Thyroid gland (tissue), 4 donors: ENCODE results near the gene SCMH1. TPM values are rescaled to one million over a fixed set of nuclear protein-coding genes. Genes with fewer than 3 reads are reported as not detected.

Experiments
- DNase-seq, 2 donors: peaks; one replicate each; pipeline ENCODE4 v3.0.0-alpha.2; 2019
- H3K27ac ChIP-seq, 3 donors: fragments of 200-600 bp; sonication (generic); 1 replicate in 2 of 3; 2 replicates in 1 of 3; pipeline ENCODE4 v1.5.1; 2016 to 2019; ENCODE audit warnings: mild to moderate bottlenecking in 1 of 3, moderate library complexity in 1 of 3
- H3K27me3 ChIP-seq: fragments of 200-600 bp; sonication (generic); one replicate; pipeline ENCODE4 v1.5.1; 2019
- H3K36me3 ChIP-seq, 2 donors: fragments of 200-600 bp; sonication (generic); one replicate each; pipeline ENCODE4 v1.5.1; 2016 to 2019
- H3K4me1 ChIP-seq, 2 donors: fragments of 200-600 bp; sonication (generic); one replicate each; pipeline ENCODE4 v1.5.1; 2017 to 2019
- H3K4me3 ChIP-seq, 3 donors: fragments of 200-600 bp; sonication (generic); replicated peaks in 1 of 3; 1 replicate in 2 of 3; 2 replicates in 1 of 3; pipeline ENCODE4 v1.5.1; 2016; ENCODE audit warnings: mild to moderate bottlenecking in 1 of 3
- H3K9me3 ChIP-seq: fragments of 200-600 bp; sonication (generic); one replicate; pipeline ENCODE4 v1.5.1; 2017
- POLR2A ChIP-seq, 2 donors: fragments of 450-650 bp; IDR thresholded peaks; one replicate each; pipeline ENCODE4 v1.6.1; 2017; ENCODE audit warnings: antibody characterized with exemption in 2 of 2, mild to moderate bottlenecking in 2 of 2, moderate library complexity in 1 of 2
- WGBS, 2 donors: methylation state at CpG; one replicate each; pipeline ENCODE4 v1.1.5; 2017; 5-methylcytosine and 5-hydroxymethylcytosine counted together
- intact Hi-C: fragments of 100-400 bp; cut with DNase I; formaldehyde crosslinking; loops from one replicate; pipeline ENCODE4 v1.15.1; 2023
- total RNA-seq, 4 donors: library from RNA; depleted of rRNA; stranded (reverse); fragments of >200 nt; gene quantifications; one replicate each; pipeline ENCODE4 v1.2.3, GENCODE V29; 2016
- TF ChIP-seq, protein P1 (sequence below), 6 experiments: fragments of 200-600 bp in 3 of 6; fragments of 450-650 bp in 3 of 6; sonication (generic) in 3 of 6; IDR thresholded peaks; one replicate each; pipeline ENCODE4 v1.5.1; 2016 to 2019; ENCODE audit warnings: antibody characterized with exemption in 6 of 6, mild to moderate bottlenecking in 2 of 6, inconsistent platforms in 1 of 6, moderate library complexity in 1 of 6

The SCMH1 gene
- total RNA-seq, 4 donors from 2014 or later, result 30.6 to 93.0 (median 47.5) TPM

DNA sequence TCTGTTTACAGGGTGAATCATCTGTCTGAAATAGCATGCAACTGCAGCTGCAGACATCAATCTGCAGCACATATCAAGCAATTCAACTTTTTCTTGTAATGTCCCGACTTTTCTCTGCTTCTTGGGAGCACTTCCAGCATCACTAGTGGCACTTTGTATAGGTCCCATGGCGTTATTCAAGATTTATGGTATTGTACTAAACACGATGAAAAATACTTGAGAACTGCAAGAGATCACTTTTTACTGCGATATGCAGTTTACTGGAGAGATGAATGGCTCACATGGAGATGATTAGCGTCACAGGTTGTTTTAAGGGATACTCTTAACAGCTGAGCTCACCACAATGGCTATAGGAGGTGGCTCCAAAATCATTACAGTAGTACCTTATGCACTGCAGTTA, 7.2 kb upstream of the SCMH1 start:
- no peak overlapping the region for H3K4me3 ChIP-seq
- intact Hi-C loops, result no loop called here
- no peaks in the 10 kb centered on the region for H3K36me3 ChIP-seq
- H3K4me1 ChIP-seq, result peaks cover 0 to 4% of the 10 kb centered on the region in 2 donors
- no peaks in the 10 kb centered on the region for H3K9me3 ChIP-seq
- no peaks in the 10 kb centered on the region for H3K27me3 ChIP-seq
- TF ChIP-seq, protein P1, sequence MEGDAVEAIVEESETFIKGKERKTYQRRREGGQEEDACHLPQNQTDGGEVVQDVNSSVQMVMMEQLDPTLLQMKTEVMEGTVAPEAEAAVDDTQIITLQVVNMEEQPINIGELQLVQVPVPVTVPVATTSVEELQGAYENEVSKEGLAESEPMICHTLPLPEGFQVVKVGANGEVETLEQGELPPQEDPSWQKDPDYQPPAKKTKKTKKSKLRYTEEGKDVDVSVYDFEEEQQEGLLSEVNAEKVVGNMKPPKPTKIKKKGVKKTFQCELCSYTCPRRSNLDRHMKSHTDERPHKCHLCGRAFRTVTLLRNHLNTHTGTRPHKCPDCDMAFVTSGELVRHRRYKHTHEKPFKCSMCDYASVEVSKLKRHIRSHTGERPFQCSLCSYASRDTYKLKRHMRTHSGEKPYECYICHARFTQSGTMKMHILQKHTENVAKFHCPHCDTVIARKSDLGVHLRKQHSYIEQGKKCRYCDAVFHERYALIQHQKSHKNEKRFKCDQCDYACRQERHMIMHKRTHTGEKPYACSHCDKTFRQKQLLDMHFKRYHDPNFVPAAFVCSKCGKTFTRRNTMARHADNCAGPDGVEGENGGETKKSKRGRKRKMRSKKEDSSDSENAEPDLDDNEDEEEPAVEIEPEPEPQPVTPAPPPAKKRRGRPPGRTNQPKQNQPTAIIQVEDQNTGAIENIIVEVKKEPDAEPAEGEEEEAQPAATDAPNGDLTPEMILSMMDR (IDR thresholded peaks at IDR 0.05), result no peak
- no peak for TF ChIP-seq POLR2A (IDR thresholded peaks at IDR 0.05)
- 40 to 42% methylated on average over 5 of the region's 5 CpGs for WGBS, 2 donors
- no peak overlapping the region for H3K27ac ChIP-seq
- DNase-seq, result no peak

DNA sequence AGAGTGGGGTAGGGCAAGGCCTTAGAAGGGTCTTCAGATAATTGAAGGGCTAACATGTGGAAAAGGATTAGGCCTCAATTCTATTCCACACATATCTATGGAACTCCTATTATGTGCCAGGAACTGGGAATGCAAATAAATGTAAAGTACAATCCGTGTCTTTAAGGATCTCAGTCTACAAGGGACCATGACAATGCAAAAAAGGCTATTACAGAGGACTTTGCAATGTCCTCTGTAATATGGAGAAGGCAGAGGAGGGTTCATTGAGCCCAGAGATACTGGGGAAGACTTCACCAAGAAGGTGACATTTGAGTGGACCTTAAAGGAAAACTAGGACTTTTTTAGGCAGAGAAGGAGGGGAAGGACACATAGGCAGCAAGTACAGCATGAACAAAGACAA, 4.5 kb upstream of the SCMH1 start:
- Histone ChIP-seq H3K4me1 (peaks cover 4 to 5% of the 10 kb centered on the region in 2 donors), H3K4me3 (no peak overlapping the region), H3K36me3 (no peaks in the 10 kb centered on the region), H3K27me3 (no peaks in the 10 kb centered on the region), H3K9me3 (no peaks in the 10 kb centered on the region), H3K27ac (no peak overlapping the region)
- TF ChIP-seq POLR2A (IDR thresholded peaks at IDR 0.05), result no peak
- TF ChIP-seq, protein P1 (IDR thresholded peaks at IDR 0.05), result no peak
- 95 to 100% methylated on average over 1 of the region's 1 CpG for WGBS, 2 donors
- no peak for DNase-seq
- intact Hi-C loops, result no loop called here

DNA sequence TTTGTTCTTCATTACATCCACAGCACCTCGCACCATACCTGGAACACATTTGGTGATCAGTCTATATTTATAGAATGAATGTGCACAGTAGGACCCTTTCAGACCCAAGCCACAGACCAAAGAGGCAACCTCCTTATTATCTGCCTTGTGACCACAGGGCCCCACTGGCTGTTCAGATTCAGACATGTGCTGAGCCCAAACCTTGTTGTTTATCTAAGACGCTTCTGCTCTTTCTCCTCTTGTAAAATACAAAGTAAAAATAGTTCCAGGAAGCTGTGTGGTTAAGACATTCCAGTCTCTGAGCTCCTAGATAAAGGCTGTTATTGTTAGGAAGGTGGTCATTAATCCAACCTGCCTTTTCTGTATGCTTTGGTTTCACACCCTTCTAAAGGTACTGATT, 3.6 kb upstream of the SCMH1 start:
- no peaks in the 10 kb centered on the region for H3K9me3 ChIP-seq
- peaks cover 8 to 9% of the 10 kb centered on the region in 2 donors for H3K4me1 ChIP-seq
- no peak for TF ChIP-seq POLR2A (IDR thresholded peaks at IDR 0.05)
- TF ChIP-seq, protein P1 (IDR thresholded peaks at IDR 0.05), result no peak
- H3K27ac ChIP-seq, result no peak overlapping the region
- H3K36me3 ChIP-seq, result no peaks in the 10 kb centered on the region
- WGBS, 2 donors, result 87 to 93% methylated on average over 2 of the region's 2 CpGs
- intact Hi-C loops, result no loop called here
- no peak for DNase-seq
- no peaks in the 10 kb centered on the region for H3K27me3 ChIP-seq
- no peak overlapping the region for H3K4me3 ChIP-seq

DNA sequence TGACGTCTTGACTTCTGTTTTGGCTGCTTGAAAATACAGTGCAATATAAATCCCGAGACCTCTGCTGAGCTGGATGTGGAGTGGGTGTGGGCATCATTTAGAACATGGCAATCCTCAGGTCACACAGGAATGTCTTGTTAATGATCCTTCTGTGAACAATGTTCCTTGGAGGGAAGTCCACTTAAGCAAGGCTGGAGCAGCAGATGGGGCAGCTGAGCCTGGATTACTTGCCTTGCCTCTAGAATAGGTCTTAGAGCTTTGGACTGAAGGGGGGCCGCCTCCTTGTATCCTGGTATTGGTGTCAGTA, 926 bp upstream of the SCMH1 start:
- Histone ChIP-seq H3K4me3 (no peak overlapping the region), H3K27ac (no peak overlapping the region), H3K9me3 (no peaks in the 10 kb centered on the region), H3K36me3 (no peaks in the 10 kb centered on the region), H3K27me3 (no peaks in the 10 kb centered on the region), H3K4me1 (peaks cover 8 to 23% of the 10 kb centered on the region in 2 donors)
- intact Hi-C loops, result no loop called here
- TF ChIP-seq POLR2A (IDR thresholded peaks at IDR 0.05), result no peak
- TF ChIP-seq, protein P1 (IDR thresholded peaks at IDR 0.05), result no peak
- 89 to 93% methylated on average over 3 of the region's 3 CpGs for WGBS, 2 donors
- DNase-seq, result no peak

DNA sequence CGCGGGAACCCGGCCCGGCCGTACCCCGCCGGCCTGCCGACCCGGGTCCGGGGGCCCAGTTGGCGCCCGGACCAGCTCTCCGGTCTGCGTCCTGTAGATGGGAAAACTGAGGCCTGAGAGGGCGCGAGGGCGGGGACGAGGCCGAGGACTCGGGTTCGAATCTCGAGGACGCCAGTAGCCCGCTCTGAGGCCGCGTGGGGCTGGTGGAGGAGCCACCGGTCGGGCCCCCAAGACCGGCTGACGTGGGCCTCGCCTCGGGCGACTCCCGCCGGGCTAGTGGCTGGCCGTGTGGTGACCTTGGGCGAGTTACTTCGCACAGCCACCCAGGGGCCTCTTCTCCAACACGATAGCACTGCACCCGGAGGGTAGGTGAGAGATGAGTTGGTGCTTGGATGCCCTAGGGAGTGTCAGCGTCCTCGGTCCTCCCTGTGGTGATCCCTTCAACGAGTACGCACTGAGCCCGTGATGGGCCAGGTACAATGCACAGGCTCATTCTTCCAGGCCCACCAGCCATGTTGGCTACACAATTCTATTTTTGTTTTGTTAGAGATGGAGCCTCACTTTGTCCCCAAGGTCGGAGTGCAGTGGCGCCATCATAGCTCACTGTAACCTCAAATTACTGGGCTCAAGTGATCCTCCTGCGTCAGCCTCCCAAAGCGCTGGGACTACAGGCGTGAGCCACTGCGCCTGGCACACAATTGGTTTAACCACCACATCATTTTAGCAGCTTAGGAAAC, 404 bp upstream of the SCMH1 start:
- Histone ChIP-seq H3K36me3 (no peaks in the 10 kb centered on the region), H3K4me3 (peak overlapping the region in 2 of 3 donors; percentile 42 to 90), H3K27me3 (no peaks in the 10 kb centered on the region), H3K9me3 (no peaks in the 10 kb centered on the region), H3K27ac (peak overlapping the region; percentile 71 to 95 (median 84)), H3K4me1 (peaks cover 8 to 23% of the 10 kb centered on the region in 2 donors)
- TF ChIP-seq, protein P1 (IDR thresholded peaks at IDR 0.05), result no peak
- TF ChIP-seq POLR2A (IDR thresholded peaks at IDR 0.05), result peak in 1 of 2 donors; percentile 0
- WGBS, 2 donors, result 30 to 50% methylated on average over 14 to 27 of the region's 51 CpGs
- intact Hi-C loops, result no loop called here
- no peak for DNase-seq
